NOMO-1 treated with dmso at 0.1 percent for 144 hours (cell line): ENCODE results near the gene LILRA2.
"Not testable (repeated sequence)": the region's sequence is repeated elsewhere in the genome, so short reads cannot be mapped to it uniquely, and the experiment has no call there.

Source experiments
- DNase-seq: peaks from one replicate; lab custom pipeline; 2025; ENCODE audit not compliant: unreplicated experiment; lab: John Stamatoyannopoulos, UW

The LILRA2 gene

DNA sequence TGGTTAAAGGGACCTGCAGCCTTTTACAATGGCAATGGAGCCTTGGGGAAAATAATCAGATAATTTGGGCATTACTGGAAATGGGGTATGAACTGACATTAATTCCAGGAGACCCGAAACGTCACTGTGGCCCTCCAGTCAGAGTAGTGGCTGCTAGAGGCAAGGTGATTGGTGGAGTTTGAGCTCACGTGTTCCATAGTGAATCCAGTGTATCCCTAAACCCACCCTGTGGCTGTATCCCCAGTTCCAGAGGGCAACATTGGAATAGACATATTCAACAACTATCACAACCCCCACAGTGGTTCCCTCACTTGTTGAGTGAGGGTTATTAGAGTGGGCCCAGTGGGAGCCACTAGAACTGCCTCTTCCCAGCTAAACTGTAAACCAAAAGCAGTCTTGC is 3.3 kb upstream of the LILRA2 start:
- DNase-seq = no peak

DNA sequence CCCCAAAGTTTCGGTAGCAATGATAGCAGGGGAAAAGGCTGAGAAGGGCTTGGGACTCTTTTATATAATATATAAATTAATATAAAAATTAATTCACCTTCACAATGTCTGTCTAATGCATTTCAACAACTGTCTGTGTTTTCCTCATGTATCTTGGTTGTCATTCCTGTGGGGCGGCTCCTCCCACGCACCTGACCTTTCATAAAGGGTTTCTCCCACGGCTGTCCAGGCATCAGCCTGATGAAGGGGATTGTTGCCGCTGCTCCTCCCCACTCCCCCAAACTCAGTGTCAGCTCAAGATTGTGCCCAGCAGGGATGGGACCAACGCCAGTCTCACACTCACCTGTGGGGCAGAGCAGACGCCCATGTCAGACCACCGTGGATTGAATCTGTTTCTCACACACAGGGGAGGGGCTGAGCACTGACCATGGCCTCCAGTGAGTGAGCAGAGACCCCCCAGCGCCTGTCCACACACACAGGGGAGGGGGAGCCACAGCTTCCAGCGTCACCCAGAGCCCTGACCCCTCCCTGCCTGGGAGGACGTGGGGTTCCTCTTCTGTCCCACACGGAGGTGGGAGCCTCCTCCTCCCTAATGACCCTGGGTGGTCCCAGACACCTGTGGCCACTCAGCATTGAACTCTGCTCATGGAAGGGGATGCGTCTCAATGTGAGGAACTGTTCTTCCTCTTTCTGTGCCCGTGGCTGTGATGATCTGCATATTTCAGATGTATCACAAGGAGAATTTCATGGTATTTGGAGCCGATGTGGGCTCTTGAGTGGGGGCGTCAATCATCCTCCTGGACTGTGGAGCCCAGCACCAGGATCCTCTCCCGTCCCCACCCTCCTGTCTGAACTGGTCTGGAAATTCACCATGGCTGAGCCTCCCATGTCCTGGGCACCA is 1.6 kb upstream of the LILRA2 start:
- DNase-seq = peak; percentile 57

DNA sequence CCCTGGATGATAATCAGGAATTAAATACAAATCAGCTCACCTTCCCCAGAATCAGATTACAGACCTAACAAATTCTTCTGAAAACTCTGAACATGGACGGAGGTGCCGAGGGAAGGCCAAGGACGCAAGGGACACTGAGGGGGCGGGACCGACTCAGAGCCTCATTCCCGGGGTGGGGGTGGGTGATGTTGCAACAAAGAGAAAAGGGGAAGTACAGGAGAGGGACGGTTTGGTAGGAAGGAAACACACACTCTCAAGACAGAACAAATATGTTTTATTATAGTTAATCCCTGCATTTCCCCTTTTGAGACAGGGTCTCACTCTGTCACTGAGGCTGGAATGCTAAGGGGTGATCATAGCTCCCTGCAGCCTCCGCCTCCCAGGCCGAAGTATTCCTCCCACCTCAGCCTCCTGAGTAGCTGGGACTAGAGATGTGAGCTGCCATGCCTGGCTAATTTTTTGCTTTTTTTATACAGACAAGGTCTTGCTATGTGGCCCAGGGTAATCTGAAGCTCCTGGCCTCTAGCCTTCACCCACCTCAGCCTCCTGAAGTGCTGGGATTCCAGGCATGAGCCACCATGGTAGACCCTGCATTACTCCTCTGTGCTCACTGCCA is 786 bp upstream of the LILRA2 start:
- peak; percentile 75 for DNase-seq

DNA sequence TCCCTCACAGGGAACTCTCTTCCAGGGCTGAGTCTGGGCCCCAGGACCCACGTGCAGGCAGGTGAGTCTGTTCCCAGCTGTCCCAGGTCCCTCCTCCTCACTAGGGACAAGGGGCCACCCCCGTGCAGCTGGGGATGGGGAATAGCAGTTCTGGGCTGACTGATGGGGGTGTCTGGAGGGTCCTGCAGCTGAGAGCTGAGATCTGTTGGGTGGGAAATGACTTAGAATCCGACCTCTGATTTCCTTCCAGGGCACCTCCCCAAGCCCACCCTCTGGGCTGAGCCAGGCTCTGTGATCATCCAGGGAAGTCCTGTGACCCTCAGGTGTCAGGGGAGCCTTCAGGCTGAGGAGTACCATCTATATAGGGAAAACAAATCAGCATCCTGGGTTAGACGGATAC is 461 bp downstream of the LILRA2 start:
- no peak for DNase-seq

DNA sequence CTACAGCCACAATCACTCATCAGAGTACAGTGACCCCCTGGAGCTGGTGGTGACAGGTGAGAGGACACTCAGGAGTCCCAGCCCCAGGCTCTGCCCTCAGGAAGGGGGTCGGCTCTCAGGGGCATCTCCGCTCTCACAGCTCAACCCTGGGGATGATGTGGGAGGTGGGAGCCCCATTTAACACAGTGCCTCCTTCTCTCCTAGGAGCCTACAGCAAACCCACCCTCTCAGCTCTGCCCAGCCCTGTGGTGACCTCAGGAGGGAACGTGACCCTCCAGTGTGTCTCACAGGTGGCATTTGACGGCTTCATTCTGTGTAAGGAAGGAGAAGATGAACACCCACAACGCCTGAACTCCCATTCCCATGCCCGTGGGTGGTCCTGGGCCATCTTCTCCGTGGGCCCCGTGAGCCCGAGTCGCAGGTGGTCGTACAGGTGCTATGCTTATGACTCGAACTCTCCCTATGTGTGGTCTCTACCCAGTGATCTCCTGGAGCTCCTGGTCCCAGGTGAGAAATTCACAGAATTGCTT is 1.0 kb downstream of the LILRA2 start:
- no peak for DNase-seq

- not testable (repeated sequence) for DNase-seq
These were observed 1.6 kb downstream of the LILRA2 start for GRCh38 chr19:54575205-54575604.

DNA sequence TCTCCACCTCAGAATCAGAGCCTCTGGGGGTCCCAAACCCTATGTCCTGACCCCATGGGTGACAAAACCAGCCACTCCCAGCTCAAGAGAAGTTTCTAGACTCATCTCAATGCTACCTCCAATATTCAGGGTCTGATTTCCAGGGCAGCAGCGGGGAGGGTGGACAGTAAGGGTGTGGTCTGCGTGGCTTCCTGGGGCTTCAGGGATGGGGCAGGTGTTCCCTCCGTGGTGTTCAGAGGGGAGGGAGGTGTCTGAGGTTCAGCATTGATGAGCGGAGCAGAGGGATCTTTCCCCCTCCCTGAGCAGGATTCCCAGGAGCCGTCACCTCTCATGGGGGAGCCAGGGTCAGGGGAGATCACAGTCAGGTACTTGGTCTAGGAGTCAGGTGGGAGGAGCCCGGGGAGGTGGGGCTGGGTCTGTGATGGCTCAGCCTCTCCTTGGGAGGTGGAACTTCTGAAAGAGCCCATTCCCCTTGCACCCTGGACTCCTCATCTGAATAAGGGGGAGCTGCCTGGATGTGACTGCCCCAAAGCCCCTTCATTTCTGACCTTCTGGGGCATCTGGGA is 2.9 kb downstream of the LILRA2 start:
- no peak for DNase-seq

- no peak for DNase-seq
These were observed 3.7 kb downstream of the LILRA2 start for GRCh38 chr19:54577334-54577733.

- DNase-seq = not testable (repeated sequence)
These were observed 4.7 kb downstream of the LILRA2 start for GRCh38 chr19:54578268-54578667.

GRCh38 chr19:54586397-54586796 is 12.8 kb downstream of the LILRA2 start:
- no peak for DNase-seq

GRCh38 chr19:54587026-54587425 is 13.4 kb downstream of the LILRA2 start:
- DNase-seq = no peak

DNA sequence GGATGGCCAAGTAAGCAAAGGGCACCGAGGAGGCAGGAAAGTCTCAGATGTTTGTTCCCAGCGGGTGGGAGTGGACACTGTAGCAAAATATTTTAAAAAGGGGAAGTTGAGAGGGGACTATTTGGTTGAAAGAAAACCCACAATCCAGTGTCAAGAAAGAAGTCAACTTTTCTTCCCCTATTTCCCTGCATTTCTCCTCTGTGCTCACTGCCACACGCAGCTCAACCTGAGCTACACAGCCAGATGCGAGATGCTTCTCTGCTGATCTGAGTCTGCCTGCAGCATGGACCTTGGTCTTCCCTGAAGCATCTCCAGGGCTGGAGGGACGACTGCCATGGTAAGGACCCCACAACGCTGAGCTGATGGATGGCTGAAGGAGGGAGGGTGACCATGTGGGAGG is 19.9 kb downstream of the LILRA2 start, which contains the start of gene LILRA1:
Gene LILRA1, plus strand, starts transcription at position 188 of the 400 bp plus-strand sequence. CDS start 613 bp downstream, outside the sequence.
- peak; percentile 53 for DNase-seq

GRCh38 chr19:54593931-54594626 is 20.5 kb downstream of the LILRA2 start:
- DNase-seq = not testable (repeated sequence)

GRCh38 chr19:54594737-54595136 is 21.1 kb downstream of the LILRA2 start:
- no peak for DNase-seq

DNA sequence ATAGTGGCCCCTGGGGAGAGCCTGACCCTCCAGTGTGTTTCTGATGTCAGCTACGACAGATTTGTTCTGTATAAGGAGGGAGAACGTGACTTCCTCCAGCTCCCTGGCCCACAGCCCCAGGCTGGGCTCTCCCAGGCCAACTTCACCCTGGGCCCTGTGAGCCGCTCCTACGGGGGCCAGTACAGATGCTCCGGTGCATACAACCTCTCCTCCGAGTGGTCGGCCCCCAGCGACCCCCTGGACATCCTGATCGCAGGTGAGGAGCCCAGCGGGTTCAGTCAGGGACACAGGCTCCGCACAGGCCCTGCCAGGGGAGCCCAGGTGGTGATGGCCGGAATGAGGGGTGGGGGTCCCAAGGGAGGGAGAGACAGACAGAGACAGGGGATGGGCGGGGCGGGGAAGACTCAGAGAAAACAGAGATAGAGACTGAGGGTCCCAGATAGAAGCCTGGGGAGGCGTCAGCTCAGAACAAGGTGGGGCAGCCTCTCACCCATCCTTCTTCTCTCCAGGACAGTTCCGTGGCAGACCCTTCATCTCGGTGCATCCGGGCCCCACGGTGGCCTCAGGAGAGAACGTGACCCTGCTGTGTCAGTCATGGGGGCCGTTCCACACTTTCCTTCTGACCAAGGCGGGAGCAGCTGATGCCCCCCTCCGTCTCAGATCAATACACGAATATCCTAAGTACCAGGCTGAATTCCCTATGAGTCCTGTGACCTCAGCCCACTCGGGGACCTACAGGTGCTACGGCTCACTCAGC is 22.3 kb downstream of the LILRA2 start:
- DNase-seq = not testable (repeated sequence)

- no peak for DNase-seq
These were observed 26.6 kb downstream of the LILRA2 start for GRCh38 chr19:54600212-54600611.

DNA sequence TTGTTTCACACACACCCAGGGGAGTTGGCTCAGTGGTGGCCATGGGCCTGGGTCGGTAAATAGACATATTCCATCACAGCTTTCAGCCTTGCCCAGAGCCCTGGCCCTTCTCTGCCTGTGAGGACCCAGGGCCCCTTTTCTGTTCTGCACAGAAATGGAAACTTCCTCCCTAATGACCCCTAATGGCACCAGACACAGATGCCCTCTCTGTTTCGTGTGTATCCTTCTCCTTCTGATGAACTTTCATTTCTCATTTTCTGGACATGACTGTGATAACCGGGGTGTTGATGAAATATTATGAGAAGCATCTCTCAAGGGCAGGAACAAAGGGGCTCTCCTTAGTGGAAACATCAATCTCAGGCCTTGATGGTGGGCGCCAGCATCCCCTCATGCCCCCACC is 32.6 kb downstream of the LILRA2 start:
- DNase-seq = no peak

- no peak for DNase-seq
These were observed 33.5 kb downstream of the LILRA2 start for GRCh38 chr19:54606891-54607784.

GRCh38 chr19:54607785-54608150 is 34.2 kb downstream of the LILRA2 start:
- DNase-seq = no peak
